HG03439 (cell line): ENCODE measurements around the gene TRPM5.

Source experiments
- ATAC-seq: cut with Tn5 transposase; IDR thresholded peaks from one replicate; pipeline ENCODE4 v1.9.1; 2021; ENCODE audit warnings: mild to moderate bottlenecking, moderate library complexity; ENCODE audit not compliant: unreplicated experiment

TRPM5 gene

GRCh38 chr11:2453436-2453835, 9.1 kb upstream of the TRPM5 start:
- ATAC-seq, result no peak

DNA sequence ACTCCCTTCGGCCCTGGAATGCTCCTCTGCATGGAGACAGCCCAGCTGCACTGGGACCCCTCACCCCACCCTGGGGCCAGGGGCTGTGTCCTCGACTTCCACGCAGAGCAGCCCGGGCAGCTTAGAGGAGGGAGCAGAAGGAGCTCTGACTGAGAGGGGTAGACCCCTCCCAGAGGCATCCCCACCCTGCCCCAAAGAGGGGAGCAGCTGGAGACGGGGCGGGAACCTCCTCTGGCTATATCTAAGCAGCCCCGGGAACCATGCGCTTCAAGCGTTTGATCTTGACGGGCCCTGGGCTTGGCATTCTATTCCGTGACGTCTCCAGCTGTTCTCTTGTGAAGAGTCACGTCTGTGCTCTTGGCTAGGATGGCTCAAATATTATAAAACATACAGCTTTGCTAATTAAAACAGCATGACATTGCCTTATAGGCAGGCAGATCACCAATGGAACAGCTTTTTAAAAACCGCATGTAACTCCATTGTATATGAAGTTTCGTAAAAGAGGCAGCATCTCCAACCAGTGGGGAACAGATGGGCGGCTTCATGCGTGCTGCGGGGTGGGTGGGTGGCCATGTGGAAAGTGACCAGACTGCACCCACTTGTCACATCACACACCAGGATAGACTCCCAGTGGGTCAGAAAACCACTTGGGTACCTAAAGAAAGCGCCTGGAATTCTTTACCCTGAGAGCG, 8.2 kb upstream of the TRPM5 start:
- ATAC-seq, result no peak

DNA sequence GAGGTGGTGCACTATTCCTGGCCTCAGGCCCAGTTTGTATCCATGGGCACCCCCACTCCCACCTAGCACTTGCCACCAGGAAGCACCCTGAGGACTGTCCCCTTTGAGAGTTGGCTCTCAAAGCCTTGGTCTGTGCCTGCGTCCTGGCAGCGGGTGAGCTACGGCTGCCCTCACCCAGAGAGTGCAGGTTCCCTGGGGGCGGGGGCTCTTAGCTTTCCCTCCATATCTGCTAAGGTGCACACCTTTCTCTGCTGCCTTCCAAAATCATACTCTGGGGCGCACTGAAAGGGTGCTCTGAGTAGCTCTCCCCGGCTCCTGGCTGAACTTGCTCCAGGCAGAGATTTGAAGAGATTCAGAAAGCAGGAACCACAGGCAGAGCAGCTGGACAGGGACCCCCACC, 7.6 kb upstream of the TRPM5 start:
- no peak for ATAC-seq

- ATAC-seq, result no peak
These were observed 7.0 kb upstream of the TRPM5 start for GRCh38 chr11:2451336-2451735.

- no peak for ATAC-seq
These were observed 6.2 kb upstream of the TRPM5 start for GRCh38 chr11:2450321-2451041.

DNA sequence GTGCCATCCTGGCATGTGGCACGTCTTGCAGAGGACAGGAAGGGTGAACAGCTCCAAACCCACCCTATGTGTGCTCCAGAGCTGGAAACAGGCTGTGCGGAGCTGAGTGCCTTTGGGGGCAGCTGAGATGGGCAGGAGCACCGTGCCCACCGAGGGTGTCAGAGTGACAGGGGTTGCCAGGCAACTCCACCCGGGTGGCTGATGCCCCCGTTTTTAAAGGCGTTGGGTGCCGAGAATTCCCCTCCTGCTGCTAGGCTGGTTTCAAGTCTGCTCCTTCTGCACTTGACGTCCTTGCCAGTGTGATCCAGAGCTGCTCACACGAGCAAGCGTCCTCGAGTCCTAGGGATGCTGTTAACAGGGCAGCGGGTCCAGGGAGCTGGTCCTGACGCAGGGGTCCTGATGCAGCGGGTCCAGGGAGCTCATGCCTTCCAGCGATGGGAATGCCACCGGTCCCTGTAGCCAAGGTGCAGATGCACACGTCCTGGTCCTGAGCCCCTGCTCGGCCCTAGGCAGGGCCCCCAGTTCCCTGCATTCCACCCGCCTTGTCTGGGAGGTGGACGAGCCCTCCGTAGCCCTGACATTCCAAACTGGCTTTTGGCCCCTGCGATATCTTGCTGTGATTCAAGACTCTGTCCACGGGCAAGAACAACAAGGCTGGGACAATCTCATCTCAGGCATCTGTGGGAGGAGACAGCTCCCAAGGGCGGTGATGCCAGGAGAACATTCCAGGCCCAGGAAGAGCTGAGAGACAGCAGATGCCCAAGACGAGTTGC, 5.4 kb upstream of the TRPM5 start:
- ATAC-seq, result no peak

GRCh38 chr11:2448661-2449547, 4.6 kb upstream of the TRPM5 start:
- no peak for ATAC-seq

DNA sequence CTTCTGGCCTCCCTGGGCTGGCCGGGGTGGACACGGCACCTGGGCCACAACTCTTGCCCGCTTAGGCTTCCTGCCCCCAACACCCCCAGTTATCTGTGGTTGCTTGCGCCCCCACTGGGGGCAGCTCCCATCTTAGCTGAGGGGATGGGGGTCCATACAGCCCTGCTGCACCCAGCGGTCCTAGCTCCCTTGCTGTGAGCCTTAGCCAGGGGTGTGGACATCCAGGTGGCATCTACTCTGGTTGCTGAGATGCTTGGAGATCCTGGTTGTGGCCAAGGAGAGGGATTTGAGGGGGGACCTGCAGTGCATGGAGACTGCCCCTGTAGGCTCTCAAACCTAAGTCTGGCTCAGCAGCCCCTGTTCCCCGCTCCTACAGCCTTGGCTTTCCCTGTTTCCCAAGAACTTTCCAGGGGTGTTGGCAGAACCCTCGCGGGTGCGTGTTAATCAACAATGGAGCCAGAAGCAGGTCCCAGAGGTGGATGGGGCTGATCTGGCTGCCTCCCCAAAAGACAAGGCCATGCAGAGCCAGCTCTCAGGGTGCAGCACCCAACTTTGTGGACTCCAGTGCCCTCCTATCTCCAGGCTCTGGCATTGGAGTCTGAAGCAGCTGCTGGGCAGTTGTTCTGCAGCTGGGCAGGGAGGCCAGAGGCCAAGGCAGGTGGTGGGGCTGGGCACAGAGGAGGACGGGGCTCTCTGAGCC, 3.8 kb upstream of the TRPM5 start:
- ATAC-seq, result no peak

- no peak for ATAC-seq
These were observed 3.1 kb upstream of the TRPM5 start for GRCh38 chr11:2447253-2447950.

- no peak for ATAC-seq
These were observed 2.4 kb upstream of the TRPM5 start for GRCh38 chr11:2446590-2447252.

DNA sequence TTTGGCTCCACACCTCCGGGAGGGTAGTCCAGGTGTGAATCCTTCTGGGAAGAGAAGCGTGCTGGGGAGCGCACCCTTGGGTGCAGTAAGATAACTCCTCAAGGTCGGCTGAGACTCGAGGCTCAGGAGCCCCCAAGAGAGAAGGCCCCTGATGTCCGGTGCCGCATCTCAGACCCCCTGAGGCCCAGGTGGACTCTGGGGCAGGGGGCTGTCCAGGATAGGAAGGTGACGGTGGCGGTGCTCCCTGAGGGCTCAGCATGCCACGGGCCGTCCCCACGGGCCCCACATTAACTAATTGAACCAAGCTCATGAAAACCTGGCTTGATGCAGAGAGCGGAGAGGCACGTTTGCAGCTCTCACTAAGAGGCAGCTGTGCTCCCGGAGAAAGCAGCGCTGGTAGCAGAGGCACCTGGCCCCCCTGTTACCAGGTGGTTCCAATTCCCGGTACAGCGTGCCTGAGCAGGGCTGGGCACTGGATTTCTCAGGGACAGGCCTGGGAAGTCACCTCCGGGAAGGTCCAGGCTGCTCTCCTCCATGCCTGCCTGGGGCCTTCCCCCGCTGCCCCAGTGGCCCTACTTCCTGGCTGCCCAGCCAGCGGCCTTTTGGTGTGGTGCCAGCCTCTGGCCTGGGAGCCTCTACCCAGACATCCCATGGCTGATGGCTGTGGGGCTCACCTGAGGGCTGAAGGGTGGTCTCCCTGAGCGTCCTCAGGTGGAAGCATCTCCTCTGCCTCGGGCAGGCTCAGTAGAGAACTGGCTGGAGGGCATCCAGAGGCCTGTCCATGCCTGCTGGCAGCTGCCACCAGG, 1.6 kb upstream of the TRPM5 start:
- no peak for ATAC-seq

DNA sequence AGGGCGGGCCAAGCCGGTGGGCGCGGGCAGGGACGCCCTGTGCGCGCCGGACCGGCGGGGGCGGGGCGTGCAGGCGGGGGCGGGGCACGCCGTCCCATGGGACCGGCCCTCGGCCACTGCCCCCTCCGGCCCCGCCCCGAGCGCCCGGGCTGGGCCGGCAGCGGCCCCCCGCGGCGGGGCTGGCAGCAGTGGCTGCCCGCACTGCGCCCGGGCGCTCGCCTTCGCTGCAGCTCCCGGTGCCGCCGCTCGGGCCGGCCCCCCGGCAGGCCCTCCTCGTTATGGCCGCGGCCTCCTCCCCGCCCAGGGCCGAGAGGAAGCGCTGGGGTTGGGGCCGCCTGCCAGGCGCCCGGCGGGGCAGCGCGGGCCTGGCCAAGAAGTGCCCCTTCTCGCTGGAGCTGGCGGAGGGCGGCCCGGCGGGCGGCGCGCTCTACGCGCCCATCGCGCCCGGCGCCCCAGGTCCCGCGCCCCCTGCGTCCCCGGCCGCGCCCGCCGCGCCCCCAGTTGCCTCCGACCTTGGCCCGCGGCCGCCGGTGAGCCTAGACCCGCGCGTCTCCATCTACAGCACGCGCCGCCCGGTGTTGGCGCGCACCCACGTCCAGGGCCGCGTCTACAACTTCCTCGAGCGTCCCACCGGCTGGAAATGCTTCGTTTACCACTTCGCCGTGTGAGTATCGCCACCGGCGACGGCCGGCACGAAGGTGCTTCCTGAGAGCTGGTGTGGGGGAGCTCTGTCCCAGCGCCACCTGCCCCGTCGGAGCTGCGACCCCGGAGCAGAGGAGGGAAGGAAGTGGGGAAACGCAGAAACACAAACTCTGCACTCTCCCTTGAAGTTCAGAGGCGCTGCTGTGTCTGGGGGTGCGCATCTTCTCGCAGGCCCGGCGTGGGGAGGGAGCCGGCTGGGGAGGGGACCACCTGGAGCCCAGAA, 769 bp upstream of the TRPM5 start, which contains the start of gene KCNQ1:
KCNQ1 (plus strand) TSS at position 188 of the 925 bp plus-strand sequence; CDS start at position 279, 91 bp downstream.
- ATAC-seq, result no peak

DNA sequence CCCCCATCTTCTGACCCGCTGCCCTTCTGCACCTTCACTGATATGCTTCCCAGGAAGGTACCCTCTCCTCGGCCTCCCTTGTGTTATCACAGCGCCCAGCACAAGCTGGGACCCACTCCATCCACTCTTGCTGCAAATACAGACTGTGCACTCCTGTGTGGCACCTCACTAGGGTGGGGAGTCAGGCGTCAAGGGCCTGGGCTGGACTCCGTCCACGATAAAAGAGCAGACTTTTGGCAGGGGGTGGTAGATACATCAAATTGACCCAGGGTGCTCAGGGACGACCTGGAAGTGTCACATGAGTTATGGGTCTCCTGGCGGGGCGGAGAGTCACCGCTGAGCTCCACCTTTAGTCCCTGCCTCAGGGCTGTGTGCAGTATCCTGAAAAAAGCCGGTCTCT, 908 bp downstream of the TRPM5 start:
- no peak for ATAC-seq

DNA sequence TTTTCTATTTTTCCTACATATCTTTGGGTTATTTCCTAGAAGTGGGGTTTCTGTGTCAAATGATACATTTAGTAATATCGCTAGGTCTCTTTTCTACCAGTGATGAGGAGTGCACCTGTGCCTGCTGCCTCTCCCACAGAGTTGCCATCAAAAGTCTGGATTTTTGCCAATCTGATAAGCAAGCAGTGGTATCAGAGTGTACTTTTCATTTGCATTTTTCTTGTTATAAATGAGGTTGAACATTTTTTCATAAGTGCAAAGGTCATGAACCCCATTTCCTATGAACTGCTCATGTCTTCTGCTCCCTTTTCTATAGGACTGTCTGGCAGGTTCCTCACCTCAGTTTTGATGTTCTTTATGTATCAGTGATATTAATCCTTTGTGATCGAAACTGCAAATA, 1.7 kb downstream of the TRPM5 start:
- no peak for ATAC-seq

GRCh38 chr11:2441171-2441570, 3.1 kb downstream of the TRPM5 start:
- ATAC-seq, result no peak

DNA sequence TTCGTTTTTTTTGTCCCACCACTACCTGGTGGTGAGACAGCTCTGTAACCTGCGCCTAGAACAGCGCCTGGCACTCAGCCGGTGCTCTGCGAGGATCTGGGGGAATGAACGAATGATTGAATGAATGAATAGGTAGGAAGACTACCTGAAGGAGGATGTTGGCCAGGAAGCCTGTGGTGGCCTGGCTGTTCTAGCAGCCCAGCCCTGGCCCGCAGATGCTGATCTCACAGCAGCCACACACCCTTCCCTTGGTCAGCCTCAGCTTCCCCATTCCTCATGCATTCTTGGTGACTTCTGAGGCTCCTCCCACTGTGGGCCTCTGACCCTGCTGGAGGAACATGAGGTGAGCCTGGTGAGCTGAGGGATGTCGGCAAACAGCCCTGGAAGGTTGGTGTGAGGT, 3.7 kb downstream of the TRPM5 start:
- ATAC-seq, result no peak

DNA sequence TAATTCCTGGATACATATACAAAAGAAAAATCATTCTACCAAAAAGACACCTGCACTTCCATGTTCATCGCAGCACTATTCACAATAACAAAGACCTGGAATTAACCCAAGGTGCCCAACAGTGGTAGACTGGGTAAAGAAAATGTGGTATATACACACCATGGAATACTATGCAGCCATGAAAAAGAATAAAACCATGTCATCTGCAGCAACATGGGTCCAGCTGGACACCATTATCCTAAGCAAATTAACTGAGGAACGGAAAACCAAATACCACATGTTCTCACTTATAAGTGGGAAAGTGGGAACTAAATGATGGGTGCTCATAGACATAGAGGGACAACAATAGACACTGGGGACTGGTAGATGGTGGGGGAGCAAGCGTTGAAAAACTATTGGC, 4.5 kb downstream of the TRPM5 start:
- ATAC-seq, result no peak
